HEK293T (cell line): ENCODE data around the gene TAPBPL.

Source experiments
- ARNT ChIP-seq: fragments of 450-650 bp; IDR thresholded peaks from 2 replicates; pipeline ENCODE4 v1.6.1; 2017; ENCODE audit warnings: mild to moderate bottlenecking
- BHLHE40 ChIP-seq: fragments of 450-650 bp; IDR thresholded peaks from 2 replicates; pipeline ENCODE4 v1.6.1; 2016; ENCODE audit warnings: mild to moderate bottlenecking, moderate library complexity, borderline replicate concordance
- CTBP1 ChIP-seq: fragments of 450-650 bp; IDR thresholded peaks from 2 replicates; pipeline ENCODE4 v1.6.1; 2016; ENCODE audit warnings: borderline replicate concordance
- FOXA1 ChIP-seq: fragments of 450-650 bp; IDR thresholded peaks from 2 replicates; pipeline ENCODE4 v1.6.1; 2016; ENCODE audit warnings: mild to moderate bottlenecking
- FOXK2 ChIP-seq: fragments of 450-650 bp; IDR thresholded peaks from 2 replicates; pipeline ENCODE4 v1.6.1; 2016; ENCODE audit warnings: mild to moderate bottlenecking
- LEF1 ChIP-seq: fragments of 450-650 bp; IDR thresholded peaks from 2 replicates; pipeline ENCODE4 v1.6.1; 2017; ENCODE audit warnings: mild to moderate bottlenecking, borderline replicate concordance
- SP1 ChIP-seq: fragments of 450-650 bp; IDR thresholded peaks from 2 replicates; pipeline ENCODE4 v1.6.1; 2017
- SUZ12 ChIP-seq: fragments of 450-650 bp; IDR thresholded peaks from 2 replicates; pipeline ENCODE4 v1.6.1; 2016; ENCODE audit warnings: mild to moderate bottlenecking
- TF ChIP-seq, protein P1 (sequence below): fragments of 450-650 bp; IDR thresholded peaks from 2 replicates; pipeline ENCODE4 v1.6.1; 2016

DNA sequence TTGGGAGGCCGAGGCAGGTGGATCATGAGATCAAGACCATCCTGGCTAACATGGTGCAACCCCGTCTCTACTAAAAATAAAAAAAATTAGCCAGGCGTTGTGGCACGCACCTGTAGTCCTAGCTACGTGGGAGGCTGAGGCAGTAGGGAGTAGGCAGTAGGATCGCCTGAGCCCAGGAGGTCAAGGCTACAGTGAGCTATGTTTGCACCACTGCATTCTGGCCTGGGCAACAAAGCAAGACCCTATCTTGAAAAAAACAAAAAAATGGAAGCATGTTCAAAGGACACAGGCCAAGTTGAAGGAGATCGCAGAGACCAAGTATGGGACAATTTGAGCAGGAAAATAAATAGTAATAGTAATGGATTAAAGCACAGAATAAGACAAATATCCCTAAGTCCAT lies 56.2 kb downstream of the TAPBPL start:
- TF ChIP-seq, protein P1, sequence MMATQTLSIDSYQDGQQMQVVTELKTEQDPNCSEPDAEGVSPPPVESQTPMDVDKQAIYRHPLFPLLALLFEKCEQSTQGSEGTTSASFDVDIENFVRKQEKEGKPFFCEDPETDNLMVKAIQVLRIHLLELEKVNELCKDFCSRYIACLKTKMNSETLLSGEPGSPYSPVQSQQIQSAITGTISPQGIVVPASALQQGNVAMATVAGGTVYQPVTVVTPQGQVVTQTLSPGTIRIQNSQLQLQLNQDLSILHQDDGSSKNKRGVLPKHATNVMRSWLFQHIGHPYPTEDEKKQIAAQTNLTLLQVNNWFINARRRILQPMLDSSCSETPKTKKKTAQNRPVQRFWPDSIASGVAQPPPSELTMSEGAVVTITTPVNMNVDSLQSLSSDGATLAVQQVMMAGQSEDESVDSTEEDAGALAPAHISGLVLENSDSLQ = no peak
- TF ChIP-seq FOXK2 (no peak), ARNT (no peak), CTBP1 (no peak), BHLHE40 (no peak), SP1 (no peak), FOXA1 (no peak), SUZ12 (no peak), LEF1 (no peak)
